Endothelial cell of umbilical vein (primary cell): ENCODE data around the gene KLHDC4. TPM values are rescaled to one million over a fixed set of nuclear protein-coding genes. Genes with fewer than 3 reads are reported as not detected.

Source experiments
- BruUV-seq: library from RNA; stranded (reverse); fragments of 400-500 nt; replicated peaks from 2 replicates; lab custom pipeline; 2021; lab: Mats Ljungman, UMichigan
- CTCF ChIA-PET: fragments of 300-600, 350-600 bp; sonication (Branson Sonifier 250); formaldehyde crosslinking; loops from one replicate; lab custom pipeline; 2021; ENCODE audit warnings: antibody characterized with exemption, inconsistent platforms; lab: Charles Lee
- POLR2A ChIA-PET: fragments of 300-600, 350-600 bp; sonication (Branson Sonifier 250); formaldehyde crosslinking; loops from one replicate; lab custom pipeline; 2021; ENCODE audit warnings: antibody characterized with exemption, inconsistent platforms; lab: Charles Lee
- DNase-seq: peaks from one replicate; pipeline ENCODE4 v3.0.0-alpha.2; 2011; ENCODE audit warnings: low read depth, low spot score
- FAIRE-seq: peaks from 2 replicates; lab custom pipeline; 2011; peaks lifted over from hg19 to GRCh38; lab: Jason Lieb, UNC
- H2AFZ ChIP-seq: 2 replicates; pipeline ENCODE4 v1.6.0; 2012; ENCODE audit warnings: low read depth, low read length, control low read depth, inconsistent platforms
- H3K27ac ChIP-seq: 2 replicates; pipeline ENCODE4 v1.5.1; 2011; ENCODE audit warnings: low read depth, mild to moderate bottlenecking, control low read depth, low read length, moderate library complexity; ENCODE audit not compliant: insufficient read depth
- H3K27me3 ChIP-seq, 2 experiments: 2 replicates each; pipeline versions ENCODE4 v1.6.0 to v1.6.1; 2011; ENCODE audit warnings: low read length in 2 of 2, mixed read lengths in 1 of 2; ENCODE audit not compliant: control insufficient read depth in 2 of 2, insufficient read depth in 2 of 2
- H3K36me3 ChIP-seq, 2 experiments: 2 replicates in 1 of 2; 3 replicates in 1 of 2; pipeline ENCODE4 v1.5.1; 2011; ENCODE audit warnings: low read length in 2 of 2, mild to moderate bottlenecking in 1 of 2, moderate library complexity in 1 of 2; ENCODE audit not compliant: control insufficient read depth in 2 of 2, insufficient read depth in 2 of 2; ENCODE audit errors: extremely low read depth in 1 of 2
- H3K4me1 ChIP-seq: 3 replicates; pipeline ENCODE4 v1.5.1; 2011; ENCODE audit warnings: mild to moderate bottlenecking, low read length; ENCODE audit not compliant: control insufficient read depth, insufficient read depth; ENCODE audit errors: extremely low read depth
- H3K4me2 ChIP-seq: 2 replicates; pipeline ENCODE4 v1.6.1; 2011; ENCODE audit warnings: low read length, control low read depth, mixed read lengths; ENCODE audit not compliant: insufficient read depth
- H3K4me3 ChIP-seq, 3 experiments: fragments of 200-600 bp in 1 of 3; sonication (generic), shearing (Covaris generic) in 1 of 3; replicated peaks in 1 of 3; 2 replicates each; pipeline ENCODE4 v1.5.1; 2011 to 2016; ENCODE audit warnings: control low read depth in 3 of 3, low read length in 3 of 3, mild to moderate bottlenecking in 2 of 3, inconsistent platforms in 1 of 3, low read depth in 1 of 3, moderate library complexity in 1 of 3; ENCODE audit not compliant: insufficient read depth in 1 of 3
- H3K79me2 ChIP-seq: 2 replicates; pipeline ENCODE4 v1.6.0; 2012; ENCODE audit warnings: low read length, inconsistent platforms; ENCODE audit not compliant: control insufficient read depth, insufficient read depth
- H3K9ac ChIP-seq: replicated peaks from 2 replicates; pipeline ENCODE3; 2011; ENCODE audit warnings: low read length, control low read depth; ENCODE audit not compliant: insufficient read depth; ENCODE audit errors: extremely low read depth
- H3K9me1 ChIP-seq: replicated peaks from 3 replicates; pipeline ENCODE4 v1.6.0; 2011; ENCODE audit warnings: mild to moderate bottlenecking, low read length; ENCODE audit not compliant: control insufficient read depth, insufficient read depth; ENCODE audit errors: extremely low read depth
- H3K9me3 ChIP-seq: replicated peaks from 2 replicates; pipeline ENCODE4 v1.5.1; 2012; ENCODE audit warnings: low read length, inconsistent platforms; ENCODE audit not compliant: control insufficient read depth, insufficient read depth
- H4K20me1 ChIP-seq: replicated peaks from 2 replicates; pipeline ENCODE3; 2011; ENCODE audit warnings: mild to moderate bottlenecking, low read length; ENCODE audit not compliant: control insufficient read depth, insufficient read depth; ENCODE audit errors: extremely low read depth
- POLR2A ChIP-seq: IDR thresholded peaks from 2 replicates; pipeline ENCODE4 v1.6.1; 2012; ENCODE audit warnings: low read depth, mild to moderate bottlenecking, control low read depth, low read length
- POLR2AphosphoS5 ChIP-seq: IDR thresholded peaks from 2 replicates; pipeline ENCODE4 v1.6.1; 2012; ENCODE audit warnings: low read depth, mild to moderate bottlenecking, control low read depth, low read length, moderate library complexity; ENCODE audit not compliant: insufficient read depth
- dilution Hi-C: fragments of 300-500 bp; cut with MboI; formaldehyde crosslinking; loops from one replicate; pipeline ENCODE4 v1.15.0; 2019; ENCODE audit warnings: low sequenced_read_pairs; ENCODE audit not compliant: extremely low pct_ligation_motif_present
- intact Hi-C: fragments of 100-400 bp; cut with micrococcal nuclease; formaldehyde crosslinking; loops from one replicate; pipeline ENCODE4 v1.10.0; 2022
- polyA plus RNA-seq, 4 experiments: library from polyadenylated mRNA; depleted of rRNA in 3 of 4; stranded (reverse) in 3 of 4; unstranded in 1 of 4; fragments of >200 nt; gene quantifications; 2 replicates each; pipeline versions ENCODE4 v1.2.1 to v1.2.3, GENCODE V29; 2011 to 2012; ENCODE audit warnings: missing spikeins in 1 of 4
- total RNA-seq: library from RNA; stranded (reverse); gene quantifications from 2 replicates; pipeline ENCODE4 v1.2.3, GENCODE V29; 2021
- TF ChIP-seq, protein P1 (sequence below): IDR thresholded peaks from 2 replicates; pipeline ENCODE4 v1.6.1; 2011; ENCODE audit not compliant: insufficient read depth, insufficient read length
- TF ChIP-seq, protein P2 (sequence below), 2 donors: IDR thresholded peaks; 1 replicate in 1 of 2; 2 replicates in 1 of 2; pipeline ENCODE4 v1.5.1; 2011; ENCODE audit warnings: low read length in 2 of 2, mild to moderate bottlenecking in 2 of 2, moderate library complexity in 2 of 2, control low read depth in 1 of 2, inconsistent platforms in 1 of 2, low read depth in 1 of 2; ENCODE audit not compliant: insufficient read depth in 1 of 2; ENCODE audit errors: extremely low read depth in 1 of 2

The KLHDC4 gene
- total and polyA plus RNA-seq, 2 donors (not counting 3 experiments of a cell fraction or from before 2014, with no cell fraction given) = 24.7 to 46.2 TPM

DNA sequence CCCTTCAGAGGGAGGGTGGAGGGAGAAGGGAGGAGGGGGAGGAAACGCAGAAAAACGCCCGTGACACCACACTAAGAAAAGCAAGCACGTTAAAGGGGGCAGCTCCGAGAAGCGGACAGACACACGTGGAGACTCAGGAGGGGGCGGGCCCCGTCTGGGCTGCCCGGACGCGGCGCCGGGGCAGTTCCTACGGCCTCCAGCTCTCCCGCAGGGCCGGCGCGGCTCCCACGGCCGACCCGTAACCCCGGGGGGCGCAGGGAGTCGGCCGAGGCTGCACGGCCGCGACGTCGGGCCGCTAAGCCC lies 362 bp downstream of the KLHDC4 start:
- Histone ChIP-seq H3K4me1 (peaks cover 8% of the 10 kb centered on the region), H3K9me1 (no peaks in the 10 kb centered on the region), H3K27ac (peak overlapping the region; percentile 92), H3K4me3 (peak overlapping the region; percentile 55 to 82 (median 78)), H2AFZ (peak overlapping the region; percentile 90), H3K36me3 (peaks cover 3 to 7% of the 10 kb centered on the region in 2 experiments), H3K27me3 (no peaks in the 10 kb centered on the region), H3K4me2 (peak overlapping the region; percentile 80), H3K9me3 (no peaks in the 10 kb centered on the region), H3K79me2 (peaks cover 31% of the 10 kb centered on the region), H4K20me1 (no peaks in the 10 kb centered on the region), H3K9ac (peak overlapping the region; percentile 92)
- TF ChIP-seq, protein P1, sequence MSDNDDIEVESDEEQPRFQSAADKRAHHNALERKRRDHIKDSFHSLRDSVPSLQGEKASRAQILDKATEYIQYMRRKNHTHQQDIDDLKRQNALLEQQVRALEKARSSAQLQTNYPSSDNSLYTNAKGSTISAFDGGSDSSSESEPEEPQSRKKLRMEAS = peak; percentile 38
- TF ChIP-seq POLR2A (no peak), POLR2AphosphoS5 (no peak)
- TF ChIP-seq, protein P2, sequence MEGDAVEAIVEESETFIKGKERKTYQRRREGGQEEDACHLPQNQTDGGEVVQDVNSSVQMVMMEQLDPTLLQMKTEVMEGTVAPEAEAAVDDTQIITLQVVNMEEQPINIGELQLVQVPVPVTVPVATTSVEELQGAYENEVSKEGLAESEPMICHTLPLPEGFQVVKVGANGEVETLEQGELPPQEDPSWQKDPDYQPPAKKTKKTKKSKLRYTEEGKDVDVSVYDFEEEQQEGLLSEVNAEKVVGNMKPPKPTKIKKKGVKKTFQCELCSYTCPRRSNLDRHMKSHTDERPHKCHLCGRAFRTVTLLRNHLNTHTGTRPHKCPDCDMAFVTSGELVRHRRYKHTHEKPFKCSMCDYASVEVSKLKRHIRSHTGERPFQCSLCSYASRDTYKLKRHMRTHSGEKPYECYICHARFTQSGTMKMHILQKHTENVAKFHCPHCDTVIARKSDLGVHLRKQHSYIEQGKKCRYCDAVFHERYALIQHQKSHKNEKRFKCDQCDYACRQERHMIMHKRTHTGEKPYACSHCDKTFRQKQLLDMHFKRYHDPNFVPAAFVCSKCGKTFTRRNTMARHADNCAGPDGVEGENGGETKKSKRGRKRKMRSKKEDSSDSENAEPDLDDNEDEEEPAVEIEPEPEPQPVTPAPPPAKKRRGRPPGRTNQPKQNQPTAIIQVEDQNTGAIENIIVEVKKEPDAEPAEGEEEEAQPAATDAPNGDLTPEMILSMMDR (IDR thresholded peaks at IDR 0.05; ENCODE audit: extremely low read depth in 1 of 2, insufficient read depth in 1 of 2, low read depth in 1 of 2, low read length in 2 of 2) = no peak
- ChIA-PET POLR2A (interaction anchor here (1.0 to 1.1 kb wide), 3 partner anchors 14 to 103 kb away, joined by 3 to 5 read pairs (median 3); no protein-coding TSS in a partner anchor), CTCF (interaction anchor here (1.7 to 5.8 kb wide), 4 partner anchors 13 to 178 kb away, joined by 5 to 198 read pairs (median 34); partner anchors contain the start of gene SLC7A5)
- TSS peak; percentile 38 for BruUV-seq
- DNase-seq (peak; percentile 38), FAIRE-seq (no peak)
- dilution Hi-C loops (no loop called here), intact Hi-C loops (loop anchor here (5.0 to 10.0 kb wide), 2 partner anchors 128 to 361 kb away; no protein-coding TSS in a partner anchor)
